Esophagus squamous epithelium (tissue), 4 donors: ENCODE measurements around the gene OPCML.

Experiments
- CTCF ChIP-seq, 6 experiments: fragments of 450-650 bp in 4 of 6; fragments of 200-600 bp in 2 of 6; sonication (generic) in 2 of 6; IDR thresholded peaks; one replicate each; pipeline ENCODE4 v1.5.1; 2016 to 2019; ENCODE audit warnings: antibody characterized with exemption in 6 of 6, mild to moderate bottlenecking in 4 of 6, moderate library complexity in 4 of 6
- POLR2A ChIP-seq, 4 donors: fragments of 450-650 bp; IDR thresholded peaks; one replicate each; pipeline ENCODE4 v1.6.1; 2017; ENCODE audit warnings: antibody characterized with exemption in 4 of 4, mild to moderate bottlenecking in 4 of 4, moderate library complexity in 3 of 4

GRCh38 chr11:133331031-133331430 lies 201.3 kb downstream of the OPCML start:
- TF ChIP-seq CTCF (IDR thresholded peaks at IDR 0.05) (no peak), POLR2A (IDR thresholded peaks at IDR 0.05) (no peak)
